Ectodermal cell (in vitro differentiated cells): ENCODE measurements around the gene SEPHS1.
"Not testable (repeated sequence)": the region's sequence is repeated elsewhere in the genome, so short reads cannot be mapped to it uniquely, and the experiment has no call there.

Experiments
- H3K27ac ChIP-seq: 2 replicates; pipeline ENCODE4 v1.7.0; 2013; ENCODE audit warnings: mild to moderate bottlenecking, low read depth, low read length; ENCODE audit not compliant: insufficient read depth, poor library complexity, severe bottlenecking
- H3K27me3 ChIP-seq: 2 replicates; pipeline ENCODE4 v1.7.0; 2013; ENCODE audit warnings: mild to moderate bottlenecking, low read length; ENCODE audit not compliant: insufficient read depth, control insufficient read depth, poor library complexity, severe bottlenecking
- H3K36me3 ChIP-seq: one replicate; pipeline ENCODE4 v1.7.0; 2013; ENCODE audit warnings: low read length; ENCODE audit not compliant: control insufficient read depth, insufficient read depth
- H3K4me1 ChIP-seq: one replicate; pipeline ENCODE4 v1.7.0; 2013; ENCODE audit warnings: low read length; ENCODE audit not compliant: control insufficient read depth, insufficient read depth
- H3K4me3 ChIP-seq: 2 replicates; pipeline ENCODE4 v1.7.0; 2013; ENCODE audit warnings: low read depth, low read length, control low read depth; ENCODE audit not compliant: insufficient read depth
- H3K9me3 ChIP-seq: 2 replicates; pipeline ENCODE4 v1.7.0; 2013; ENCODE audit warnings: mild to moderate bottlenecking, low read length, moderate library complexity; ENCODE audit not compliant: control insufficient read depth
- WGBS, 2 experiments: methylation state at CpG; one replicate each; pipeline ENCODE4 v1.1.7; 2013; ENCODE audit warnings: missing lambda C conversion rate in 2 of 2; 5-methylcytosine and 5-hydroxymethylcytosine counted together

SEPHS1 gene

DNA sequence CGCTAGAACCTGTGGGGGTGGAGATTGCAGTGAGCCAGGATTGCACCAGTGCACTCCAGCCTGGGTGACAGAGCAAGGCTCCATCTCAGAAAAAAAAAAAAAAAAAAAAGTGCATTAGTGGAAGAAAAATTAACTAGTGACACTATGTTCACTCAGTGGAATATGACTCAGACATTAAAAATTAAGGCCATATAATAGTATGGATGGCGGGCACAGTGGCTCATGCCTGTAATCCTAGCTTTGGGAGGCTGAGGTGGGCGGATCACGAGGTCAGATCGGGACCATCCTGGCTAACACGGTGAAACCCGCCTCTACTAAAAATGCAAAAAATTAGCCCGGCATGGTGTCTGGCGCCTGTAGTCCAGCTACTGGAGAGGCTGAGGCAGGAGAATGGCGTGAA, 51.6 kb downstream of the SEPHS1 start:
- 94 to 95% methylated on average over 10 of the region's 10 CpGs for WGBS, 2 experiments
- H3K27ac ChIP-seq = no peak overlapping the region
- H3K27me3 ChIP-seq = peaks cover 5% of the 10 kb centered on the region
- H3K9me3 ChIP-seq = no peaks in the 10 kb centered on the region
- no peak overlapping the region for H3K4me3 ChIP-seq
- H3K36me3 ChIP-seq = no peaks in the 10 kb centered on the region
- H3K4me1 ChIP-seq = no peaks in the 10 kb centered on the region

DNA sequence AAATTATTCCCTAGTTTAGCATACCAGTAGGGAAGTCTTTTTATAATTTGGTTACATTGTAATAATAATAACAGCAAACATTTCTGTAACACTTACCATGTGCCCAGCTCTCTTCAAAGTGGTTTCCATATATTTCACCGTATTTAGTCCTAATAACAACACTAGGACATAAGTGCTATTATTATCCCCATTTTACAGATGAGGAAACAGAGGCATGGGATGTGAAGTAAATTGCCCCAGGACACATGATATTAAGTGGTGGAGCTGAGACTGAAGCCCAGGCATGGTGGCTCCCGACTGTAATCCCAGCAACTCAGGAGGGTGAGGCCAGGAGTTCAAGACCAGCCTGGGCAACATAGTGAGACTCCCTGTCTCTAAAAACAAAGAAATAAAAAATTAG, 53.3 kb downstream of the SEPHS1 start:
- H3K4me3 ChIP-seq = no peak overlapping the region
- H3K27me3 ChIP-seq = peaks cover 5% of the 10 kb centered on the region
- WGBS, 2 experiments = 92 to 96% methylated on average over 2 of the region's 2 CpGs
- no peaks in the 10 kb centered on the region for H3K4me1 ChIP-seq
- H3K27ac ChIP-seq = no peak overlapping the region
- H3K9me3 ChIP-seq = no peaks in the 10 kb centered on the region
- no peaks in the 10 kb centered on the region for H3K36me3 ChIP-seq

DNA sequence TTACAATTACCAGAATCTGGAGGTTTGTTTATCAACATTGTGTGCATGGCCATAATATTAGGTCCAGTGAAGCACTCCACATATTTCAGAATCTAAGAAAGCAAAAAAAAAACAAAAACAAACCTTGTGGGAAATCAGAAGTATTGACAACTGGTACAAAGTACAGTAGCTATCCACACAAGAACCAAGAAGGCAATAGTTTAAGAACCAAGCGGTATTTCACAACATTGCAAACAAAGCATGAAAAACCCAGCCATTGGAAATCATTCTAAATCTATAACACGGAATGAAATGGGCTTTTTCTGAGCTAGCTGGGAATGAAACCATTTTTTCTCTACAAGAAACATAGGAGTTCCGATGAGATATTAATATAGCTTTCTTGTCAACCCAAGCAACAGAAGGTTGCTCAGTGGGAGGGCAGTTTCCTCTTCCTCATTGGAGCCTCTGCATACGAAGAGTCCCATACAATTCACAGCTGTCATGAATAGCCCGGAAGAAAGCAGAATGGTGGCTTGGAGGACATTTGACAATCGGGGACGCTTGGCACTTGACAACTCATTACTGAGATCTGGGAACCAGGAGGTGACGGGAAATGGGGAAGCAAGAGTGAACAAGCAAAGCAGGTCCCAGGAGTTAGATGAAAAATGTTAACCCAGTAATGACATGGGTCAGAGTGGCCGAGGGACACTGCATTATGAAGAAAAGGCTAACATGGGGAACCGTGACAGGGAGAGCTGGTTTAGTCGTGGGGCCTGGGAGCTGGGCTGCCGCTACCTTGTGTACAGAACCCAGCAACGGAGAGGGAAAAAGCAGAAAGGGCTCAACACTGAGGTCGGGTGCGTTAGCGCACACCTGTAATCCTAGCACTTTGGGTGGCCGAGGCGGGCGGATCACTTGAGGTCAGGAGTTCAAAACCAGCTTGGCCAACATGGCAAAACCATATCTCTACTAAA, 56.0 kb downstream of the SEPHS1 start:
- H3K36me3 ChIP-seq = no peaks in the 10 kb centered on the region
- H3K4me1 ChIP-seq = no peaks in the 10 kb centered on the region
- WGBS, 2 experiments = 86% methylated on average over 19 of the region's 19 CpGs
- no peak overlapping the region for H3K27ac ChIP-seq
- H3K9me3 ChIP-seq = no peaks in the 10 kb centered on the region
- H3K27me3 ChIP-seq = no peaks in the 10 kb centered on the region
- H3K4me3 ChIP-seq = no peak overlapping the region

DNA sequence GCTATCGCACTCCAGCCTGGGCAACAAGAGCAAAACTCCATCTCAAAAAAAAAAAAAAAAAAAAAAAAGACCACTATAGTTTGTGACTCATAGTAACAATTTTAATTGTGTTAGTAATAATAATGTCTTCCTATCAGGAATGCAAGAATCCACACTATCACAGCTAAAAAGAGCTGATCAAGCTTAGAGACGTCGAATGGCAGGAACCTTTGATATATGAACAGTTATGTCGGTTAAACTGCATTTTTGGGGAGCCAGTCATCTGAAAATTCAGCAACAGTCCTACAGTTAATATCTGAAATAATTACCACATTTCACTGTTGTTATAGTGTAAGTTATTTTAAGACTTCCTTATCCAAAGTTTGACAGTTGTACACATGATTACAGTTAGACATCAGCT, 57.0 kb downstream of the SEPHS1 start:
- Histone ChIP-seq H3K27me3 (no peaks in the 10 kb centered on the region), H3K27ac (no peak overlapping the region), H3K4me3 (no peak overlapping the region), H3K9me3 (no peaks in the 10 kb centered on the region), H3K4me1 (no peaks in the 10 kb centered on the region), H3K36me3 (no peaks in the 10 kb centered on the region)
- WGBS, 2 experiments = 95 to 100% methylated on average over 3 of the region's 4 CpGs

DNA sequence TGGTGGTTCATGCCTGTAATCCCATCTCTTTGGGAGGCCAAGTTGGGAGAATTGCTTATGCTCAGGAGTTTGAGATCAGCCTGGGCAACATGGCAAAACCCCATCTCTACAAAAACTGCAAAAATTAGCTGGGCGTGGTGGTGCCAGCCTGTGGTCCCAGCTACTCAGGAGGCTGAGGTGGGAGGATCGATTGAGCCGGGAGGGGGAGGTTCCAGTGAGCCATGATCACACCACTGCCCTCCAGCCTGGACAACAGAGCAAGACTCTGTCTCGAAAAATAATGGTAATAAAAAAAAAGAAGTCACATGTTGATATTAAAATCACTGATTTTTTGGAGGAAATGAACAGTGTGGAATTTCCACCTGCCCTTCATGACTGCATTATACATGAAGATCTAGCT, 64.0 kb downstream of the SEPHS1 start:
- no peaks in the 10 kb centered on the region for H3K27me3 ChIP-seq
- no peak overlapping the region for H3K4me3 ChIP-seq
- H3K4me1 ChIP-seq = no peaks in the 10 kb centered on the region
- 85 to 97% methylated on average over 4 of the region's 4 CpGs for WGBS, 2 experiments
- no peak overlapping the region for H3K27ac ChIP-seq
- no peaks in the 10 kb centered on the region for H3K36me3 ChIP-seq
- no peaks in the 10 kb centered on the region for H3K9me3 ChIP-seq

DNA sequence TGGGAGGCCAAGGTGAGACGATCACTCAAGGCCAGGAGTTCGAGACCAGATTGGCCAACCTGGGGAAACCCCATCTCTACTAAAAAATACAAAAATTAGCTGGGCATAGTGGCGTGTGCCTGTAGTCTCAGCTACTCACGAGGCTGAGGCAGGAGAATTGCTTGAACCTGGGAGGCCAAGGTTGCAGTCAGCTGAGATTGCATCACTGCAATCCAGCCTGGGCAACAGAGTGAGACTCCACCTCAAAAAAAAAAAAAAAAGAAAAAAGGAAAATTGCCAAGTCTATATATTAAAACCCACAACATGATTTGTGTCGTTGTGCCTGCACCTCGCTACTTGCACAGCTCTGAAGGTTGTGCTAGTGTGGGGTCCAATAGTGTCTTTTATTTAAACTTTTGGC, 65.7 kb downstream of the SEPHS1 start:
- H3K4me1 ChIP-seq, H3K36me3 ChIP-seq: not testable (repeated sequence)
- WGBS, 2 experiments = 90 to 98% methylated on average over 6 of the region's 6 CpGs

DNA sequence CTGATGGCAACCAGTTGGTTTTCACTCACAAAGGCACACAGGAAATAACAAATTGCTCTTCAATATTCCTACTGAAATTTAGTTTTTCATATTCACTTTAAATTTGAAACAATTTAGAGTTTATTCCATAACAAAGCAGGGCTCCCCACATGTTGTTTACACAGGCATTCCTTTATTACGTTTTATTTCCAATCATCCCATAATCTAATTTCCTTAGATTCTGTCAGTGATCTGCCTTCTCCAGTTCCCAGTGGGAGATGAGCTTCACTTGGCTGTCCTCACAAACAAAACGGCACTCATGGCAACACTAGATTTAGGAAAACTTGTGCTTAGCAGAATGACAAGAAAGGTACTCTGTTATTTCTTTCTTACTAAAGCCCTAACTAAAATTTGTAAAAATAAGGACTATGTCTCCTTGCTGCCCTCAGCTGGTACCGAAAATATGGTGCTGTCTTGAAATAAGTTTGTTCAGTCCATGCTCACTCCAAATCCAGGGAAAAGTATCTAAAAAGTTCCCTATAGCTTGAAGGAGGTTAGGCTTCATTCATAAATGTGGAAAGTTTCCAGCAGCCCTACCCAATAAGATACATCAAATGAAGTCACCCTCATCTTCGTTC, 71.2 kb downstream of the SEPHS1 start:
- no peak overlapping the region for H3K4me3 ChIP-seq
- H3K9me3 ChIP-seq = no peaks in the 10 kb centered on the region
- H3K36me3 ChIP-seq = peaks cover 3% of the 10 kb centered on the region
- H3K27ac ChIP-seq = no peak overlapping the region
- 90 to 94% methylated on average over 4 of the region's 4 CpGs for WGBS, 2 experiments
- no peaks in the 10 kb centered on the region for H3K27me3 ChIP-seq
- H3K4me1 ChIP-seq = no peaks in the 10 kb centered on the region

More for the DNA sequence above, 65.7 kb downstream of the SEPHS1 start:
- H3K9me3 ChIP-seq, H3K27me3 ChIP-seq, H3K27ac ChIP-seq, H3K4me3 ChIP-seq: not testable (repeated sequence)

DNA sequence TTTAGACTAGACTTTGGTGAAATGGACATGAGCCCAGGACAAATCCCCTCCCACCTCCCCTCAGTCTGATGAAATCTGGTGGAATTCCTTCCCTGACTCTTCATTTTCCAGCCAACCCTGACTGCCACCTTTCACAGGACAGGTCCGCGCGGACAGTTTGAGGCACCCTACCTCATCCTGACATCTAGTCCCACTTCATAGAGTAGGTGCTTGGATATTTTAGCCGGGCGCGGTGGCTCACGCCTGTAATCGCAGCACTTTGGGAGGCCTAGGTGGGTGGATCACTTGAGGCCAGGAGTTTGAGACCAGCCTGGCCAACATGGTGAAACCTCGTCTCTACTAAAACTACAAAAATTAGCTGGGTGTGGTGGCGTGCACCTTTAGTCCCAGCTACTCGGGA, 71.9 kb downstream of the SEPHS1 start:
- H3K4me3 ChIP-seq, H3K9me3 ChIP-seq, H3K4me1 ChIP-seq, H3K27me3 ChIP-seq, H3K36me3 ChIP-seq, H3K27ac ChIP-seq: not testable (repeated sequence)
- WGBS, 2 experiments = 92 to 93% methylated on average over 11 of the region's 11 CpGs

DNA sequence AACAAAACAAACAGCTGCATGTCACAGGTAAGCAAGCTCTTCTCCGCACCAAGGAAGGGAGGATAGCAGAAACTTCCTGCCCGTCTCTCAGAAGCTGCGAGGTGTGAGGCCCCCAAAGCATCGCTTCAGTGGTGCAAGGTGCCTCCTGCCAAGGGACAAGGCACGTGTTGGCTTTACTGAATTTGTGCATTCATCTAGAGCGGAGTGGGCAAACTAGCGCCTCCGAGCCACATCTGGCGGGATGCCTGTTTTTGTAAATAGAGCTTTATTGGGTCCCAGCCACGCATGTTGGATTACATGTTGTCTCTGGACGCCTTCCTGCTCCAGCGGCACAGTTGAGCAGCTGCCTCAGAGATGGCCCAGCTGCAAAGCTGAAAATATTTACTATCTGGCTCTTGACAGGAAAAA, 75.9 kb downstream of the SEPHS1 start:
- 88 to 90% methylated on average over 12 of the region's 12 CpGs for WGBS, 2 experiments
- Histone ChIP-seq H3K4me3 (no peak overlapping the region), H3K27ac (no peak overlapping the region), H3K27me3 (no peaks in the 10 kb centered on the region), H3K9me3 (no peaks in the 10 kb centered on the region), H3K36me3 (no peaks in the 10 kb centered on the region), H3K4me1 (no peaks in the 10 kb centered on the region)

DNA sequence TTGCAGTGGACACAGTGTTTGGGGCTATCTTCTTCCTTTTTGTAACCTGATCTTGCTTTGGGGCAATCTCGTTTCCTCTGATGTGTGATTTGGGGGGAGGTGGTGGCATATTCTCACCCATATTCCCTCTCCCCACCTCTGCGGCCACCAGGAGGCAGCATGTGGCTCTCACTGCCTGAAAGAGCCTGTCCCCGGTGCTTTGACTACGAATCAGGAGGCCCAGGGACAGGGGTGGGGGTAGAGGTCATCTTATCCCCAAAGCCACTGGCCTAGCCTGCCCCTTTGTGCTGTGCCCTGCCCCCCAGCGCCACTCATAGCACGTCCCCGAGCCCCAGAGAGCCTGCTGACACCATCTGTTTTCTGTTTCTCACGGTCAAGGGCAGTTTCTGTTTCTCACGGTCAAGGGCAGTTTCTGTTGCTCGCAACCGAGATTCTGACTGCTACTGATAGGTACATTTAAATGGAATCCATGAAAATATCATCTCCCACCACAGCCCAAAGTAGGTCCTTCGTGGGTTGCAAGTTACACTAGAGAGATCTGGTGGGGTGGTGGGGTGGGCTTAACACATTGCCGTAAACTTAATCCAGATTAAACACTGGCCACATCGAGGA, 76.4 kb downstream of the SEPHS1 start:
- H3K27me3 ChIP-seq = no peaks in the 10 kb centered on the region
- no peaks in the 10 kb centered on the region for H3K9me3 ChIP-seq
- no peaks in the 10 kb centered on the region for H3K36me3 ChIP-seq
- WGBS, 2 experiments = 36 to 42% methylated on average over 8 to 14 of the region's 14 CpGs
- H3K4me3 ChIP-seq = no peak overlapping the region
- no peaks in the 10 kb centered on the region for H3K4me1 ChIP-seq
- no peak overlapping the region for H3K27ac ChIP-seq
